NOMO-1 treated with DMSO at 0.1 percent for 48 hours (cell line): Measurements from ENCODE around the gene OSGEP.

ENCODE experiments used
- DNase-seq: peaks from one replicate; lab custom pipeline; 2025; ENCODE audit not compliant: unreplicated experiment; lab: John Stamatoyannopoulos, UW

Gene OSGEP

DNA sequence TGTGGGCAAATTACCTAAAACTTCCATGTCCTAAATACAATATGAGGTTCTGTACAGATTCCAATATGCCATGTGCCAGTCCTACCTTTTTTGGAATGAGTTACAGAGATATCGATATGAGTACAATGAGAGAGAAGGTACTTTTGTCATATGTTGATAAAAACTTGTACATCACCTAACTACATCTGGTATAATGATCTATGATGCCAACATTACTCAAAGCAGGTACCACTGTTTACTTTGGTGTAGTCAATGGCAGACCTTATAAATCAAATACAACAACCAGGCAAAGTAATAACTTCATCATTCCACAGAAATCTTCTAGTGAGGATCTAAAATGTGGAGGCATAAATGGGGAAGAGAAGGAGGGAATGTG lies 54.0 kb downstream of the OSGEP start:
- DNase-seq, result no peak

DNA sequence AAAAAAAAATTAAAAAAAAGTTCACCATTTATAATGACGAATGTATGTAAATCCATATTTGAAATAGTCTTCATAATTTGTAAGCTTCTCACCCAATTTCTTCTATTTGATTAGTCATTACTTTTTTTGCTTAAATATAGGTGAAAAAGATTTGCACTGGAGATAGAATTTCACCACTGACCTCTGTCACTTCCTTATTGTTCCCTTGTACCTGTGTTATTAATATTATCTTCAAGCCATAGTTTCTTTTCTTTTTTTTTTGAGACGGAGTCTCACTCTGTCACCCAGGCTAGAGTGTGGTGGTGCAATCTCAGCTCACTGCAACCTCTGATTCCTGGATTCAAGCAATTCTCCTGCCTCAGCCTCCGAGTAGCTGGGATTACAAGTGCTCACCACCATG lies 57.1 kb downstream of the OSGEP start:
- no peak for DNase-seq
